K562 (cell line): ENCODE data around the gene STAM2. TPM values are rescaled to one million over a fixed set of nuclear protein-coding genes. Genes with fewer than 3 reads are reported as not detected.
A peak's percentile ranks its signal among the peaks of the same experiment; 100 is the strongest.

Source experiments
- ARID1B ChIP-seq: fragments of 450-650 bp; IDR thresholded peaks from 2 replicates; pipeline ENCODE4 v1.6.1; 2016; ENCODE audit warnings: antibody characterized with exemption, mild to moderate bottlenecking, inconsistent platforms
- DLX4 ChIP-seq: fragments of 250-450 bp; sonication (Bioruptor Pico); IDR thresholded peaks from 2 replicates; pipeline ENCODE4 v1.6.1; 2021; ENCODE audit warnings: mild to moderate bottlenecking
- KLF10 ChIP-seq: fragments of 250-450 bp; sonication (Bioruptor Pico); IDR thresholded peaks from 2 replicates; pipeline ENCODE4 v1.6.1; 2021; ENCODE audit warnings: matching md5 sums
- MAX ChIP-seq: sonication (generic); formaldehyde crosslinking; IDR thresholded peaks from 2 replicates; pipeline ENCODE4 v1.9.0; 2022; ENCODE audit warnings: mild to moderate bottlenecking, missing genetic modification reagents
- MTA2 ChIP-seq: fragments of 450-650 bp; IDR thresholded peaks from 2 replicates; pipeline ENCODE4 v1.6.1; 2016; ENCODE audit warnings: low read depth
- NR2F6 ChIP-seq: fragments of 450-650 bp; formaldehyde crosslinking; IDR thresholded peaks from 2 replicates; pipeline ENCODE4 v1.4.0; 2020; ENCODE audit warnings: mild to moderate bottlenecking
- PHB2 ChIP-seq: fragments of 450-650 bp; IDR thresholded peaks from 2 replicates; pipeline ENCODE4 v1.6.1; 2017; ENCODE audit warnings: low read depth
- POLR3A ChIP-seq: IDR thresholded peaks from 2 replicates; pipeline ENCODE4 v1.6.1; 2011; ENCODE audit warnings: borderline replicate concordance, mild to moderate bottlenecking, moderate library complexity; ENCODE audit not compliant: insufficient read length, insufficient read depth; ENCODE audit errors: extremely low read depth
- SNIP1 ChIP-seq: fragments of 450-650 bp; IDR thresholded peaks from 2 replicates; pipeline ENCODE4 v1.7.1; 2017; ENCODE audit warnings: low read depth, mild to moderate bottlenecking
- TCF7 ChIP-seq: sonication (generic); IDR thresholded peaks from 2 replicates; pipeline ENCODE4 v1.6.1; 2016; ENCODE audit warnings: antibody characterized with exemption, borderline replicate concordance
- U2AF2 ChIP-seq: fragments of 200-400 bp; formaldehyde crosslinking; optimal IDR thresholded peaks from 2 replicates; pipeline ENCODE3; 2017; ENCODE audit warnings: low read depth, mild to moderate bottlenecking, low read length
- ZNF134 ChIP-seq: fragments of 250-450 bp; sonication (Bioruptor Pico); conservative IDR thresholded peaks from 2 replicates; pipeline ENCODE4 v1.4.0; 2020
- ZNF174 ChIP-seq: fragments of 250-450 bp; sonication (Bioruptor Pico); IDR thresholded peaks from 2 replicates; pipeline ENCODE4 v1.4.0; 2020; ENCODE audit warnings: mild to moderate bottlenecking
- ZNF3 ChIP-seq: fragments of 250-450 bp; sonication (Bioruptor Pico); IDR thresholded peaks from 2 replicates; pipeline ENCODE4 v1.5.0; 2021; ENCODE audit warnings: mild to moderate bottlenecking, moderate library complexity
- ZNF561 ChIP-seq: fragments of 450-650 bp; formaldehyde crosslinking; conservative IDR thresholded peaks from 2 replicates; pipeline ENCODE4 v1.4.0; 2020; ENCODE audit warnings: mild to moderate bottlenecking, moderate library complexity
- ZNF57 ChIP-seq: fragments of 450-650 bp; formaldehyde crosslinking; IDR thresholded peaks from 2 replicates; pipeline ENCODE4 v1.4.0; 2020; ENCODE audit warnings: mild to moderate bottlenecking, moderate library complexity
- ZNF584 ChIP-seq: fragments of 200-800 bp; sonication (Bioruptor generic); IDR thresholded peaks from 2 replicates; pipeline ENCODE4 v1.6.1; 2016; ENCODE audit warnings: low read depth, mild to moderate bottlenecking, missing genetic modification characterization, missing compliant biosample characterization
- ZNF589 ChIP-seq: fragments of 200-800 bp; sonication (Bioruptor generic); IDR thresholded peaks from 2 replicates; pipeline ENCODE4 v1.6.1; 2016; ENCODE audit warnings: low read depth, missing genetic modification characterization, missing compliant biosample characterization
- polyA plus RNA-seq, 8 experiments: library from polyadenylated mRNA; depleted of rRNA in 4 of 8; stranded (reverse) in 5 of 8; unstranded in 3 of 8; fragments of >200 nt; fragmentation: Nextera tagmentation in 2 of 8; fragmentation: Illumina TruSeq in 1 of 8; extraction: Ambion mirVana in 2 of 8; extraction: Trizol in 1 of 8; gene quantifications; 2 replicates each; pipeline versions ENCODE4 v1.2.1 to v1.2.3, GENCODE V29; 2011 to 2014; ENCODE audit warnings: inconsistent platforms in 1 of 8, missing spikeins in 1 of 8
- total RNA-seq, 7 experiments: library from RNA; depleted of rRNA in 6 of 7; stranded (reverse); fragments of >200 nt in 6 of 7; fragmentation: Illumina TruSeq in 2 of 7; extraction: Trizol in 2 of 7; gene quantifications; 2 replicates each; pipeline versions ENCODE4 v1.2.1 to v1.2.3, GENCODE V29; 2011 to 2021; ENCODE audit warnings: low replicate concordance in 1 of 7
- TF ChIP-seq, protein P1 (sequence below): fragments of 450-650 bp; IDR thresholded peaks from 2 replicates; pipeline ENCODE4 v1.6.1; 2016; ENCODE audit warnings: low read depth
- TF ChIP-seq, protein P2 (sequence below): sonication (generic); formaldehyde crosslinking; IDR thresholded peaks from 2 replicates; pipeline ENCODE4 v1.8.1; 2023; ENCODE audit warnings: mild to moderate bottlenecking, missing genetic modification reagents, moderate library complexity

STAM2 gene
- total and polyA plus RNA-seq, 9 of the 15 experiments (the other 6 are each of a cell fraction or from before 2014, with no cell fraction given) = 4.5 to 13.9 (median 8.7) TPM

- TF ChIP-seq, protein P1, sequence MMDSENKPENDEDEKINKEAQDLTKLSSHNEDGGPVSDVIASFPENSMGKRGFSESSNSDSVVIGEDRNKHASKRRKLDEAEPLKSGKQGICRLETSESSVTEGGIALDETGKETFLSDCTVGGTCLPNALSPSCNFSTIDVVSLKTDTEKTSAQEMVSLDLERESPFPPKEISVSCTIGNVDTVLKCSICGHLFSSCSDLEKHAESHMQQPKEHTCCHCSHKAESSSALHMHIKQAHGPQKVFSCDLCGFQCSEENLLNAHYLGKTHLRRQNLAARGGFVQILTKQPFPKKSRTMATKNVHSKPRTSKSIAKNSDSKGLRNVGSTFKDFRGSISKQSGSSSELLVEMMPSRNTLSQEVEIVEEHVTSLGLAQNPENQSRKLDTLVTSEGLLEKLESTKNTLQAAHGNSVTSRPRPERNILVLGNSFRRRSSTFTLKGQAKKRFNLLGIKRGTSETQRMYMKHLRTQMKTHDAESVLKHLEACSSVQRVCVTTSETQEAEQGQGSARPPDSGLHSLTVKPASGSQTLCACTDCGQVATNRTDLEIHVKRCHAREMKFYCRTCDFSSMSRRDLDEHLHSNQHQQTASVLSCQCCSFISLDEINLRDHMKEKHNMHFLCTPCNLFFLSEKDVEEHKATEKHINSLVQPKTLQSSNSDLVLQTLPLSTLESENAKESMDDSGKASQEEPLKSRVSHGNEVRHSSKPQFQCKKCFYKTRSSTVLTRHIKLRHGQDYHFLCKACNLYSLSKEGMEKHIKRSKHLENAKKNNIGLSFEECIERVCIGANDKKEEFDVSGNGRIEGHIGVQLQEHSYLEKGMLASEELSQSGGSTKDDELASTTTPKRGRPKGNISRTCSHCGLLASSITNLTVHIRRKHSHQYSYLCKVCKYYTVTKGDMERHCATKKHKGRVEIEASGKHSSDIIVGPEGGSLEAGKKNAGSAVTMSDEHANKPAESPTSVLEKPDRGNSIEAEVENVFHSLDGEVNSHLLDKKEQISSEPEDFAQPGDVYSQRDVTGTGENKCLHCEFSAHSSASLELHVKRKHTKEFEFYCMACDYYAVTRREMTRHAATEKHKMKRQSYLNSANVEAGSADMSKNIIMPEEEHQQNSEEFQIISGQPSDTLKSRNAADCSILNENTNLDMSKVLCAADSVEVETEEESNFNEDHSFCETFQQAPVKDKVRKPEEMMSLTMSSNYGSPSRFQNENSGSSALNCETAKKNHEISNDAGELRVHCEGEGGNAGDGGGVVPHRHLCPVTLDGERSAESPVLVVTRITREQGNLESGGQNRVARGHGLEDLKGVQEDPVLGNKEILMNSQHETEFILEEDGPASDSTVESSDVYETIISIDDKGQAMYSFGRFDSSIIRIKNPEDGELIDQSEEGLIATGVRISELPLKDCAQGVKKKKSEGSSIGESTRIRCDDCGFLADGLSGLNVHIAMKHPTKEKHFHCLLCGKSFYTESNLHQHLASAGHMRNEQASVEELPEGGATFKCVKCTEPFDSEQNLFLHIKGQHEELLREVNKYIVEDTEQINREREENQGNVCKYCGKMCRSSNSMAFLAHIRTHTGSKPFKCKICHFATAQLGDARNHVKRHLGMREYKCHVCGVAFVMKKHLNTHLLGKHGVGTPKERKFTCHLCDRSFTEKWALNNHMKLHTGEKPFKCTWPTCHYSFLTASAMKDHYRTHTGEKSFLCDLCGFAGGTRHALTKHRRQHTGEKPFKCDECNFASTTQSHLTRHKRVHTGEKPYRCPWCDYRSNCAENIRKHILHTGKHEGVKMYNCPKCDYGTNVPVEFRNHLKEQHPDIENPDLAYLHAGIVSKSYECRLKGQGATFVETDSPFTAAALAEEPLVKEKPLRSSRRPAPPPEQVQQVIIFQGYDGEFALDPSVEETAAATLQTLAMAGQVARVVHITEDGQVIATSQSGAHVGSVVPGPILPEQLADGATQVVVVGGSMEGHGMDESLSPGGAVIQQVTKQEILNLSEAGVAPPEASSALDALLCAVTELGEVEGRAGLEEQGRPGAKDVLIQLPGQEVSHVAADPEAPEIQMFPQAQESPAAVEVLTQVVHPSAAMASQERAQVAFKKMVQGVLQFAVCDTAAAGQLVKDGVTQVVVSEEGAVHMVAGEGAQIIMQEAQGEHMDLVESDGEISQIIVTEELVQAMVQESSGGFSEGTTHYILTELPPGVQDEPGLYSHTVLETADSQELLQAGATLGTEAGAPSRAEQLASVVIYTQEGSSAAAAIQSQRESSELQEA = peak; percentile 96
- TF ChIP-seq NR2F6 (no peak), DLX4 (CRISPR knock-in tag) (no peak), MTA2 (no peak), MAX (peak; percentile 65), TCF7 (no peak), ARID1B (no peak; the same call in 1 of the 2 replicates), ZNF3 (no peak), KLF10 (no peak), ZNF561 (CRISPR knock-in tag) (no peak), U2AF2 (no peak), ZNF57 (CRISPR knock-in tag) (no peak), PHB2 (no peak), ZNF174 (CRISPR knock-in tag) (no peak), SNIP1 (no peak), ZNF589 (CRISPR knock-in tag) (peak; percentile 76), POLR3A (no peak), ZNF584 (0 out of 2 replicates have a peak, but pooled peaks have one; percentile 43), ZNF134 (CRISPR knock-in tag) (0 out of 2 replicates have a peak, but pooled peaks have one; percentile 17)
- TF ChIP-seq, protein P2, sequence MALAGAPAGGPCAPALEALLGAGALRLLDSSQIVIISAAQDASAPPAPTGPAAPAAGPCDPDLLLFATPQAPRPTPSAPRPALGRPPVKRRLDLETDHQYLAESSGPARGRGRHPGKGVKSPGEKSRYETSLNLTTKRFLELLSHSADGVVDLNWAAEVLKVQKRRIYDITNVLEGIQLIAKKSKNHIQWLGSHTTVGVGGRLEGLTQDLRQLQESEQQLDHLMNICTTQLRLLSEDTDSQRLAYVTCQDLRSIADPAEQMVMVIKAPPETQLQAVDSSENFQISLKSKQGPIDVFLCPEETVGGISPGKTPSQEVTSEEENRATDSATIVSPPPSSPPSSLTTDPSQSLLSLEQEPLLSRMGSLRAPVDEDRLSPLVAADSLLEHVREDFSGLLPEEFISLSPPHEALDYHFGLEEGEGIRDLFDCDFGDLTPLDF (CRISPR knock-in tag) = peak; percentile 87
Measured at GRCh38 chr2:152175368-152176112, at the start of gene STAM2 (continued).
